HEK293 (cell line): ENCODE measurements around the gene WDR55.

Experiments
- GLI4 ChIP-seq: fragments of 450-650 bp; formaldehyde crosslinking; IDR thresholded peaks from 2 replicates; pipeline ENCODE4 v1.5.1; 2016; ENCODE audit warnings: missing biosample characterization, missing genetic modification characterization
- KLF1 ChIP-seq: fragments of 450-650 bp; formaldehyde crosslinking; IDR thresholded peaks from 2 replicates; pipeline ENCODE4 v1.5.1; 2016; ENCODE audit warnings: missing biosample characterization, missing genetic modification characterization
- KLF16 ChIP-seq: fragments of 450-650 bp; formaldehyde crosslinking; IDR thresholded peaks from 2 replicates; pipeline ENCODE4 v1.5.1; 2017; ENCODE audit warnings: missing biosample characterization, missing genetic modification characterization
- KLF9 ChIP-seq: fragments of 450-650 bp; formaldehyde crosslinking; IDR thresholded peaks from 2 replicates; pipeline ENCODE4 v1.5.1; 2016; ENCODE audit warnings: missing biosample characterization, missing genetic modification characterization, low read depth
- OVOL3 ChIP-seq: fragments of 450-650 bp; formaldehyde crosslinking; IDR thresholded peaks from 2 replicates; pipeline ENCODE4 v1.5.1; 2016; ENCODE audit warnings: missing biosample characterization, missing genetic modification characterization
- PATZ1 ChIP-seq: fragments of 450-650 bp; formaldehyde crosslinking; IDR thresholded peaks from 2 replicates; pipeline ENCODE4 v1.5.1; 2016; ENCODE audit warnings: missing biosample characterization, missing genetic modification characterization
- SETDB1 ChIP-seq: IDR thresholded peaks from one replicate; pipeline ENCODE4 v1.6.1; 2017; ENCODE audit warnings: mild to moderate bottlenecking, low read length, moderate library complexity, mixed read lengths; ENCODE audit not compliant: insufficient read length
- ZBTB20 ChIP-seq: fragments of 450-650 bp; formaldehyde crosslinking; IDR thresholded peaks from 2 replicates; pipeline ENCODE4 v1.5.1; 2016; ENCODE audit warnings: missing biosample characterization, missing genetic modification characterization
- ZFHX2 ChIP-seq: fragments of 450-650 bp; formaldehyde crosslinking; conservative IDR thresholded peaks from 2 replicates; pipeline ENCODE4 v1.5.1; 2016; ENCODE audit warnings: missing biosample characterization, missing genetic modification characterization
- ZFP37 ChIP-seq: fragments of 450-650 bp; formaldehyde crosslinking; IDR thresholded peaks from 2 replicates; pipeline ENCODE4 v1.5.1; 2016; ENCODE audit warnings: missing biosample characterization, missing genetic modification characterization
- ZNF140 ChIP-seq: fragments of 450-650 bp; formaldehyde crosslinking; IDR thresholded peaks from 2 replicates; pipeline ENCODE4 v1.5.1; 2016; ENCODE audit warnings: missing biosample characterization, missing genetic modification characterization
- ZNF155 ChIP-seq: fragments of 450-650 bp; formaldehyde crosslinking; IDR thresholded peaks from 2 replicates; pipeline ENCODE4 v1.5.1; 2016; ENCODE audit warnings: missing biosample characterization, missing genetic modification characterization
- ZNF184 ChIP-seq: fragments of 450-650 bp; IDR thresholded peaks from 2 replicates; pipeline ENCODE4 v1.5.1; 2018; ENCODE audit warnings: missing biosample characterization, mild to moderate bottlenecking, missing genetic modification characterization
- ZNF416 ChIP-seq: fragments of 450-650 bp; formaldehyde crosslinking; IDR thresholded peaks from 2 replicates; pipeline ENCODE4 v1.5.1; 2016; ENCODE audit warnings: missing biosample characterization, missing genetic modification characterization
- ZNF580 ChIP-seq: fragments of 450-650 bp; formaldehyde crosslinking; IDR thresholded peaks from 2 replicates; pipeline ENCODE4 v1.5.1; 2016; ENCODE audit warnings: missing biosample characterization, missing genetic modification characterization
- ZNF76 ChIP-seq: fragments of 450-650 bp; formaldehyde crosslinking; IDR thresholded peaks from 2 replicates; pipeline ENCODE4; 2016; ENCODE audit warnings: low read depth, missing biosample characterization, missing genetic modification characterization, borderline replicate concordance
- TF ChIP-seq, protein P1 (sequence below): fragments of 450-650 bp; formaldehyde crosslinking; conservative IDR thresholded peaks from 2 replicates; pipeline ENCODE4 v1.5.1; 2016; ENCODE audit warnings: low read depth, missing biosample characterization, missing genetic modification characterization
- TF ChIP-seq, protein P2 (sequence below): fragments of 450-650 bp; formaldehyde crosslinking; IDR thresholded peaks from 2 replicates; pipeline ENCODE4 v1.5.1; 2016; ENCODE audit warnings: missing biosample characterization, missing genetic modification characterization, borderline replicate concordance
- TF ChIP-seq, protein P3 (sequence below): fragments of 450-650 bp; formaldehyde crosslinking; IDR thresholded peaks from 2 replicates; pipeline ENCODE4 v1.5.1; 2016; ENCODE audit warnings: missing biosample characterization, missing genetic modification characterization
- TF ChIP-seq, protein P4 (sequence below): fragments of 450-650 bp; formaldehyde crosslinking; IDR thresholded peaks from 2 replicates; pipeline ENCODE4 v1.5.1; 2016; ENCODE audit warnings: missing biosample characterization, missing genetic modification characterization
- TF ChIP-seq, protein P5 (sequence below): fragments of 450-650 bp; formaldehyde crosslinking; IDR thresholded peaks from 2 replicates; pipeline ENCODE4 v1.5.1; 2017; ENCODE audit warnings: missing biosample characterization, missing genetic modification characterization

WDR55 gene

GRCh38 chr5:140690941-140691924 lies 26.5 kb downstream of the WDR55 start, which contains the start of the genes HARS1 and HARS2 (continued):
- peak; percentile 94 for TF ChIP-seq ZFHX2 (tag by site-specific recombination)
- peak; percentile 82 for TF ChIP-seq KLF16 (tag by site-specific recombination)
- TF ChIP-seq ZNF140 (tag by site-specific recombination), result no peak
- 0 out of 2 replicates have a peak, but pooled peaks have one; percentile 8 for TF ChIP-seq ZNF184 (tag by site-specific recombination)
- TF ChIP-seq, protein P1, sequence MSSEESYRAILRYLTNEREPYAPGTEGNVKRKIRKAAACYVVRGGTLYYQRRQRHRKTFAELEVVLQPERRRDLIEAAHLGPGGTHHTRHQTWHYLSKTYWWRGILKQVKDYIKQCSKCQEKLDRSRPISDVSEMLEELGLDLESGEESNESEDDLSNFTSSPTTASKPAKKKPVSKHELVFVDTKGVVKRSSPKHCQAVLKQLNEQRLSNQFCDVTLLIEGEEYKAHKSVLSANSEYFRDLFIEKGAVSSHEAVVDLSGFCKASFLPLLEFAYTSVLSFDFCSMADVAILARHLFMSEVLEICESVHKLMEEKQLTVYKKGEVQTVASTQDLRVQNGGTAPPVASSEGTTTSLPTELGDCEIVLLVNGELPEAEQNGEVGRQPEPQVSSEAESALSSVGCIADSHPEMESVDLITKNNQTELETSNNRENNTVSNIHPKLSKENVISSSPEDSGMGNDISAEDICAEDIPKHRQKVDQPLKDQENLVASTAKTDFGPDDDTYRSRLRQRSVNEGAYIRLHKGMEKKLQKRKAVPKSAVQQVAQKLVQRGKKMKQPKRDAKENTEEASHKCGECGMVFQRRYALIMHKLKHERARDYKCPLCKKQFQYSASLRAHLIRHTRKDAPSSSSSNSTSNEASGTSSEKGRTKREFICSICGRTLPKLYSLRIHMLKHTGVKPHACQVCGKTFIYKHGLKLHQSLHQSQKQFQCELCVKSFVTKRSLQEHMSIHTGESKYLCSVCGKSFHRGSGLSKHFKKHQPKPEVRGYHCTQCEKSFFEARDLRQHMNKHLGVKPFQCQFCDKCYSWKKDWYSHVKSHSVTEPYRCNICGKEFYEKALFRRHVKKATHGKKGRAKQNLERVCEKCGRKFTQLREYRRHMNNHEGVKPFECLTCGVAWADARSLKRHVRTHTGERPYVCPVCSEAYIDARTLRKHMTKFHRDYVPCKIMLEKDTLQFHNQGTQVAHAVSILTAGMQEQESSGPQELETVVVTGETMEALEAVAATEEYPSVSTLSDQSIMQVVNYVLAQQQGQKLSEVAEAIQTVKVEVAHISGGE (tag by site-specific recombination), result peak; percentile 97
- peak; percentile 70; the same call in 1 of the 2 replicates for TF ChIP-seq ZFP37 (tag by site-specific recombination)
- TF ChIP-seq KLF1 (tag by site-specific recombination), result peak; percentile 61
- TF ChIP-seq ZNF155, result no peak
- TF ChIP-seq, protein P2, sequence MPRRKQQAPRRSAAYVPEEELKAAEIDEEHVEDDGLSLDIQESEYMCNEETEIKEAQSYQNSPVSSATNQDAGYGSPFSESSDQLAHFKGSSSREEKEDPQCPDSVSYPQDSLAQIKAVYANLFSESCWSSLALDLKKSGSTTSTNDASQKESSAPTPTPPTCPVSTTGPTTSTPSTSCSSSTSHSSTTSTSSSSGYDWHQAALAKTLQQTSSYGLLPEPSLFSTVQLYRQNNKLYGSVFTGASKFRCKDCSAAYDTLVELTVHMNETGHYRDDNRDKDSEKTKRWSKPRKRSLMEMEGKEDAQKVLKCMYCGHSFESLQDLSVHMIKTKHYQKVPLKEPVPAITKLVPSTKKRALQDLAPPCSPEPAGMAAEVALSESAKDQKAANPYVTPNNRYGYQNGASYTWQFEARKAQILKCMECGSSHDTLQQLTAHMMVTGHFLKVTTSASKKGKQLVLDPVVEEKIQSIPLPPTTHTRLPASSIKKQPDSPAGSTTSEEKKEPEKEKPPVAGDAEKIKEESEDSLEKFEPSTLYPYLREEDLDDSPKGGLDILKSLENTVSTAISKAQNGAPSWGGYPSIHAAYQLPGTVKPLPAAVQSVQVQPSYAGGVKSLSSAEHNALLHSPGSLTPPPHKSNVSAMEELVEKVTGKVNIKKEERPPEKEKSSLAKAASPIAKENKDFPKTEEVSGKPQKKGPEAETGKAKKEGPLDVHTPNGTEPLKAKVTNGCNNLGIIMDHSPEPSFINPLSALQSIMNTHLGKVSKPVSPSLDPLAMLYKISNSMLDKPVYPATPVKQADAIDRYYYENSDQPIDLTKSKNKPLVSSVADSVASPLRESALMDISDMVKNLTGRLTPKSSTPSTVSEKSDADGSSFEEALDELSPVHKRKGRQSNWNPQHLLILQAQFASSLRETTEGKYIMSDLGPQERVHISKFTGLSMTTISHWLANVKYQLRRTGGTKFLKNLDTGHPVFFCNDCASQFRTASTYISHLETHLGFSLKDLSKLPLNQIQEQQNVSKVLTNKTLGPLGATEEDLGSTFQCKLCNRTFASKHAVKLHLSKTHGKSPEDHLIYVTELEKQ (tag by site-specific recombination), result no peak
- TF ChIP-seq OVOL3, result peak; percentile 7; the same call in 1 of the 2 replicates
- no peak for TF ChIP-seq KLF9 (tag by site-specific recombination)
- no peak for TF ChIP-seq ZNF416 (tag by site-specific recombination)
- 0 out of 2 replicates have a peak, but pooled peaks have one; percentile 53 for TF ChIP-seq ZNF580 (tag by site-specific recombination)
- peak; percentile 71; the same call in 1 of the 2 replicates for TF ChIP-seq PATZ1 (tag by site-specific recombination)
- TF ChIP-seq, protein P3, sequence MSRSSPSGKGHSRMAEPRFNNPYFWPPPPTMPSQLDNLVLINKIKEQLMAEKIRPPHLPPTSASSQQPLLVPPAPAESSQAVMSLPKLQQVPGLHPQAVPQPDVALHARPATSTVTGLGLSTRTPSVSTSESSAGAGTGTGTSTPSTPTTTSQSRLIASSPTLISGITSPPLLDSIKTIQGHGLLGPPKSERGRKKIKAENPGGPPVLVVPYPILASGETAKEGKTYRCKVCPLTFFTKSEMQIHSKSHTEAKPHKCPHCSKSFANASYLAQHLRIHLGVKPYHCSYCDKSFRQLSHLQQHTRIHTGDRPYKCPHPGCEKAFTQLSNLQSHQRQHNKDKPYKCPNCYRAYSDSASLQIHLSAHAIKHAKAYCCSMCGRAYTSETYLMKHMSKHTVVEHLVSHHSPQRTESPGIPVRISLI (tag by site-specific recombination), result no peak
- no peak for TF ChIP-seq SETDB1
- TF ChIP-seq ZBTB20, result peak; percentile 59; the same call in 1 of the 2 replicates
- TF ChIP-seq, protein P4, sequence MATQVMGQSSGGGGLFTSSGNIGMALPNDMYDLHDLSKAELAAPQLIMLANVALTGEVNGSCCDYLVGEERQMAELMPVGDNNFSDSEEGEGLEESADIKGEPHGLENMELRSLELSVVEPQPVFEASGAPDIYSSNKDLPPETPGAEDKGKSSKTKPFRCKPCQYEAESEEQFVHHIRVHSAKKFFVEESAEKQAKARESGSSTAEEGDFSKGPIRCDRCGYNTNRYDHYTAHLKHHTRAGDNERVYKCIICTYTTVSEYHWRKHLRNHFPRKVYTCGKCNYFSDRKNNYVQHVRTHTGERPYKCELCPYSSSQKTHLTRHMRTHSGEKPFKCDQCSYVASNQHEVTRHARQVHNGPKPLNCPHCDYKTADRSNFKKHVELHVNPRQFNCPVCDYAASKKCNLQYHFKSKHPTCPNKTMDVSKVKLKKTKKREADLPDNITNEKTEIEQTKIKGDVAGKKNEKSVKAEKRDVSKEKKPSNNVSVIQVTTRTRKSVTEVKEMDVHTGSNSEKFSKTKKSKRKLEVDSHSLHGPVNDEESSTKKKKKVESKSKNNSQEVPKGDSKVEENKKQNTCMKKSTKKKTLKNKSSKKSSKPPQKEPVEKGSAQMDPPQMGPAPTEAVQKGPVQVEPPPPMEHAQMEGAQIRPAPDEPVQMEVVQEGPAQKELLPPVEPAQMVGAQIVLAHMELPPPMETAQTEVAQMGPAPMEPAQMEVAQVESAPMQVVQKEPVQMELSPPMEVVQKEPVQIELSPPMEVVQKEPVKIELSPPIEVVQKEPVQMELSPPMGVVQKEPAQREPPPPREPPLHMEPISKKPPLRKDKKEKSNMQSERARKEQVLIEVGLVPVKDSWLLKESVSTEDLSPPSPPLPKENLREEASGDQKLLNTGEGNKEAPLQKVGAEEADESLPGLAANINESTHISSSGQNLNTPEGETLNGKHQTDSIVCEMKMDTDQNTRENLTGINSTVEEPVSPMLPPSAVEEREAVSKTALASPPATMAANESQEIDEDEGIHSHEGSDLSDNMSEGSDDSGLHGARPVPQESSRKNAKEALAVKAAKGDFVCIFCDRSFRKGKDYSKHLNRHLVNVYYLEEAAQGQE (tag by site-specific recombination), result peak; percentile 82
- peak; percentile 77; the same call in 1 of the 2 replicates for TF ChIP-seq ZNF76 (tag by site-specific recombination)
- TF ChIP-seq, protein P5, sequence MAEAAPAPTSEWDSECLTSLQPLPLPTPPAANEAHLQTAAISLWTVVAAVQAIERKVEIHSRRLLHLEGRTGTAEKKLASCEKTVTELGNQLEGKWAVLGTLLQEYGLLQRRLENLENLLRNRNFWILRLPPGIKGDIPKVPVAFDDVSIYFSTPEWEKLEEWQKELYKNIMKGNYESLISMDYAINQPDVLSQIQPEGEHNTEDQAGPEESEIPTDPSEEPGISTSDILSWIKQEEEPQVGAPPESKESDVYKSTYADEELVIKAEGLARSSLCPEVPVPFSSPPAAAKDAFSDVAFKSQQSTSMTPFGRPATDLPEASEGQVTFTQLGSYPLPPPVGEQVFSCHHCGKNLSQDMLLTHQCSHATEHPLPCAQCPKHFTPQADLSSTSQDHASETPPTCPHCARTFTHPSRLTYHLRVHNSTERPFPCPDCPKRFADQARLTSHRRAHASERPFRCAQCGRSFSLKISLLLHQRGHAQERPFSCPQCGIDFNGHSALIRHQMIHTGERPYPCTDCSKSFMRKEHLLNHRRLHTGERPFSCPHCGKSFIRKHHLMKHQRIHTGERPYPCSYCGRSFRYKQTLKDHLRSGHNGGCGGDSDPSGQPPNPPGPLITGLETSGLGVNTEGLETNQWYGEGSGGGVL (tag by site-specific recombination), result peak; percentile 54; the same call in 1 of the 2 replicates
- TF ChIP-seq GLI4 (tag by site-specific recombination), result peak; percentile 86; the same call in 1 of the 2 replicates
